ES-I3 (cell line): ENCODE measurements around the gene IQSEC2.

Experiments
- H3K36me3 ChIP-seq: 2 replicates; pipeline ENCODE4 v1.6.1; 2013; ENCODE audit warnings: mild to moderate bottlenecking, low read length, control low read depth, moderate library complexity; ENCODE audit not compliant: insufficient read depth
- H3K4me1 ChIP-seq: 2 replicates; pipeline ENCODE4 v1.6.1; 2013; ENCODE audit warnings: mild to moderate bottlenecking, control low read depth, low read length; ENCODE audit not compliant: insufficient read depth
- H3K9ac ChIP-seq: 2 replicates; pipeline ENCODE4 v1.6.1; 2013; ENCODE audit warnings: low read depth, mild to moderate bottlenecking, low read length, moderate library complexity
- H3K9me3 ChIP-seq: 2 replicates; pipeline ENCODE4 v1.6.1; 2013; ENCODE audit warnings: mild to moderate bottlenecking, low read length, moderate library complexity; ENCODE audit not compliant: control insufficient read depth, insufficient read depth

The IQSEC2 gene

GRCh38 chrX:53266914-53267313 lies 14.5 kb downstream of the IQSEC2 start:
- peaks cover 18% of the 10 kb centered on the region for H3K4me1 ChIP-seq
- H3K9ac ChIP-seq, result no peak overlapping the region
- no peaks in the 10 kb centered on the region for H3K9me3 ChIP-seq
- H3K36me3 ChIP-seq, result no peaks in the 10 kb centered on the region

DNA sequence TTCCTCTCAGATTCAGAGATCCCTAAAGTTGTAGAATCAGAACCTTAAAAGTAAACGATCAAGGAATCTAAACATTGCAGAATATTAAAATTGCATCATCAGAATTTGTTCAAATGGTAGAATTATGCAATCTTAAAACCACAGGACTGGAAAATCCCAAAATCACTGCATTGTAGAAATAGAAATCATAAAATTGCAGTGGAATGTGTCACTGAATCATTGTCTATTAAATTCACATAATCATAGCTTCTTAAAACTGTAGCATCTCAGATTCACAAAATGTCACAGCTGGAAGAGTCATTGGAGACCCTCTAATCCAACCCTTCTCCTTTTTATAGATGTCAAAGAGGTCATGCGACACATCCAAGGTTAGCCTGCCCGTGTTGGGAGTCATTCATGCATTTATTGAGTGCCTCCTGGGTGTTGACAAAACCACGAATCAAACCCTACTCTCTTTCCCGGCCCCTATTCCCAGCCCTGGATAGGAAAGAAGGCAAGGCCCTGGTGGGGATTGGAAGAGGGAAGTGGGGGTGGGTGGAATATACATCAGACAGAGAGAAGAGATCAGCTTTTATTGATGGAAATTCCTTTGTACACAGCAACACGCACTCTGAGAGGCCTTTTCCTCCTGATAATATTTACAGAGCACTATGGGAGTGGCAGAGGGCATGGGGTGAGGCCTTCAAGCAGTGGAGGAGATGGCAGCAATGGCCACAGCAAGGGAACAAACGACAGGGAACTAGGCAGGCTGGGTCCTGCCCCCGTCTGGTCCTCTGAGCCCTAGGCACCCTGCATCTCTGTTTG lies 15.4 kb downstream of the IQSEC2 start:
- H3K9ac ChIP-seq, result no peak overlapping the region
- H3K9me3 ChIP-seq, result no peaks in the 10 kb centered on the region
- H3K4me1 ChIP-seq, result peaks cover 18% of the 10 kb centered on the region
- H3K36me3 ChIP-seq, result no peaks in the 10 kb centered on the region

DNA sequence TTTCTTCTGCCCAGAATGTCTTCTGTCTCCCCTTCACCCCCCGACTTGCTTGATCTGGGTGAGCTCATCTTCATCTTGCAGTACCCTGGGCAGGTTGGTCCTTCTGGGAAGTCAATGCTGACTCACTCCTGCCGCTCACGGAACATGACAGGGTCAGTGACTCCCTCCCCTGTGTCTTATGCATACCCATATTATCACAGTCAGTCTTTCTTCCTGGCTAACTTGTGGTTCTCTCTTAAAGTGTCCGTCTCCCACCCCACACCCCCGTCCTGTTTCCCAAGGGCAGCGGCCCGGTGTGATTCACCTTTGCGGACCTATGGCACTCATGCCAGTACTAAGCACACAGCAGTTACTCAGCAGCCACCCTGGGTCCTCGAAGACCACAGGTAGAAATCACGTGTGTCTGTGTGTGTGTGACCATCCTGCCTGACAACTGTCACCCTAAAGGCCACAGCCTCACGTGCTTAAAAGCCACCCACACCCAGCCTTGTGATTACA lies 17.7 kb downstream of the IQSEC2 start:
- peaks cover 18% of the 10 kb centered on the region for H3K4me1 ChIP-seq
- H3K36me3 ChIP-seq, result no peaks in the 10 kb centered on the region
- H3K9ac ChIP-seq, result no peak overlapping the region
- H3K9me3 ChIP-seq, result no peaks in the 10 kb centered on the region

GRCh38 chrX:53262918-53263394 lies 18.4 kb downstream of the IQSEC2 start:
- H3K4me1 ChIP-seq, result peaks cover 18% of the 10 kb centered on the region
- H3K36me3 ChIP-seq, result no peaks in the 10 kb centered on the region
- no peaks in the 10 kb centered on the region for H3K9me3 ChIP-seq
- H3K9ac ChIP-seq, result no peak overlapping the region

GRCh38 chrX:53262189-53262917 lies 19.0 kb downstream of the IQSEC2 start:
- no peak overlapping the region for H3K9ac ChIP-seq
- peaks cover 20% of the 10 kb centered on the region for H3K4me1 ChIP-seq
- H3K9me3 ChIP-seq, result no peaks in the 10 kb centered on the region
- H3K36me3 ChIP-seq, result no peaks in the 10 kb centered on the region

- H3K36me3 ChIP-seq, result no peaks in the 10 kb centered on the region
- no peaks in the 10 kb centered on the region for H3K9me3 ChIP-seq
- H3K9ac ChIP-seq, result no peak overlapping the region
- H3K4me1 ChIP-seq, result peaks cover 25% of the 10 kb centered on the region
These were observed 19.9 kb downstream of the IQSEC2 start for GRCh38 chrX:53261355-53261972.

GRCh38 chrX:53260836-53261235 lies 20.5 kb downstream of the IQSEC2 start:
- no peak overlapping the region for H3K9ac ChIP-seq
- H3K4me1 ChIP-seq, result peaks cover 29% of the 10 kb centered on the region
- no peaks in the 10 kb centered on the region for H3K9me3 ChIP-seq
- H3K36me3 ChIP-seq, result no peaks in the 10 kb centered on the region

DNA sequence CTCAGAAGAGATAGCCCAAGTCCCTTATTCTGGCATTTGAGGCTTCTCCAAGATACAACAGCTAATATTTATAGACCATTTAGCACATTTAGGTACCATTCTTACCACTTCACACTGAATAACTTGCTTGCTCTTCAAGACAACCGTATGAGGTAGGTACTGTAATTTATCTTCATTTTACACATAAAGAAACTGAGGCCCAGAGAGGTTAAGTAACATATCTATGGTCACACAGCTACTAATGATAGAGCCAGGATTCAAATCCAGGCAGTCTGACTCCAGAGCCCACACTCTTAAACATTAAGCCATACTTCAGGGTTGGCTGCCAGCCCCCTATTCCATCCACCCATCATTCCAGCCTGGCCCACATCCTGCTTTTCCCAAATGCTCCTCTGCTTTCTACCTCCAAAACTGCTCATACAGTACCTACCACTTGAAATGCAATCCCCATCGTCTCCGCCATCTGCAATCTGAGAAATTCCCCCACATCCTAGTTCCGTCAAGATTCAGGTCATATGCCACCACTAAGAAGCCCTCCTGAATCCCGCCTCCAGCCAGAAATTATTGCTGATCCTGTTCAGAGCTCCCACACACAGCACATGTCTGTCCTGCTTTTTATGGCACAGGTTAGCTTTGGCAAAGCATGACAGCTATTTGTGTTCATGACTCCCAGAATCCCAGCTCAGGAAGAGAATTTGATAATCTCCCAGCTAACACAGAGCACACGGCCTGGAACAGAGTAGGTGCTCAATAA lies 23.5 kb downstream of the IQSEC2 start:
- H3K36me3 ChIP-seq, result no peaks in the 10 kb centered on the region
- no peak overlapping the region for H3K9ac ChIP-seq
- peaks cover 14% of the 10 kb centered on the region; the same call in 1 of the 2 replicates for H3K4me1 ChIP-seq
- no peaks in the 10 kb centered on the region for H3K9me3 ChIP-seq

- Histone ChIP-seq H3K36me3 (no peaks in the 10 kb centered on the region), H3K9me3 (no peaks in the 10 kb centered on the region), H3K4me1 (peaks cover 12% of the 10 kb centered on the region; the same call in 1 of the 2 replicates), H3K9ac (peak overlapping the region; percentile 26; the same call in 1 of the 2 replicates)
These were observed 24.2 kb downstream of the IQSEC2 start for GRCh38 chrX:53257166-53257565.

GRCh38 chrX:53256446-53257041 lies 24.8 kb downstream of the IQSEC2 start:
- Histone ChIP-seq H3K9ac (peak overlapping the region; percentile 26; the same call in 1 of the 2 replicates), H3K4me1 (peaks cover 12% of the 10 kb centered on the region; the same call in 1 of the 2 replicates), H3K9me3 (no peaks in the 10 kb centered on the region), H3K36me3 (no peaks in the 10 kb centered on the region)

DNA sequence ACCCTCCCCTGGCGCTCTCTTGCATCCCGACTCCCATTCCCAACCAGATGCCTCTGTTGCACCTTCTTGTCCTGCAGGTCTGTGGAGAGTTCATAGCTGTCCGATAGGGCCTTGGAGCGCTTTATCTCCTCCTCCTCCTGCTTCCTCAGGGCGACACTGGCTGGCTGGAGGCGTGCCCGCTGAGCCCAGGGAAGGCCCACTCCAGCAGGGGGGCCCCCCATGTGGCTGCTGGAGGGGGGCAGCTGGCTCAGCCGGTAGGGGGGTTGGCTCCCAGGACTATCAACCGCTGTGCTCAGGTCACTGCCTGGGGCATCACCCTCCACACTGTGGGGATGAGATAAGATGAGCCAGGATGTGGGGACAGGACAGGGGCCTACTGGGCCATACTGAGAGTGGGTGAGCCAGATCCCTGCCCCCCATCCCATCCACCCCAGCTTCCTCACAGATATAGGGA lies 25.6 kb downstream of the IQSEC2 start:
- Histone ChIP-seq H3K4me1 (peaks cover 16% of the 10 kb centered on the region; the same call in 1 of the 2 replicates), H3K9ac (peak overlapping the region; percentile 26; the same call in 1 of the 2 replicates), H3K9me3 (no peaks in the 10 kb centered on the region), H3K36me3 (no peaks in the 10 kb centered on the region)

DNA sequence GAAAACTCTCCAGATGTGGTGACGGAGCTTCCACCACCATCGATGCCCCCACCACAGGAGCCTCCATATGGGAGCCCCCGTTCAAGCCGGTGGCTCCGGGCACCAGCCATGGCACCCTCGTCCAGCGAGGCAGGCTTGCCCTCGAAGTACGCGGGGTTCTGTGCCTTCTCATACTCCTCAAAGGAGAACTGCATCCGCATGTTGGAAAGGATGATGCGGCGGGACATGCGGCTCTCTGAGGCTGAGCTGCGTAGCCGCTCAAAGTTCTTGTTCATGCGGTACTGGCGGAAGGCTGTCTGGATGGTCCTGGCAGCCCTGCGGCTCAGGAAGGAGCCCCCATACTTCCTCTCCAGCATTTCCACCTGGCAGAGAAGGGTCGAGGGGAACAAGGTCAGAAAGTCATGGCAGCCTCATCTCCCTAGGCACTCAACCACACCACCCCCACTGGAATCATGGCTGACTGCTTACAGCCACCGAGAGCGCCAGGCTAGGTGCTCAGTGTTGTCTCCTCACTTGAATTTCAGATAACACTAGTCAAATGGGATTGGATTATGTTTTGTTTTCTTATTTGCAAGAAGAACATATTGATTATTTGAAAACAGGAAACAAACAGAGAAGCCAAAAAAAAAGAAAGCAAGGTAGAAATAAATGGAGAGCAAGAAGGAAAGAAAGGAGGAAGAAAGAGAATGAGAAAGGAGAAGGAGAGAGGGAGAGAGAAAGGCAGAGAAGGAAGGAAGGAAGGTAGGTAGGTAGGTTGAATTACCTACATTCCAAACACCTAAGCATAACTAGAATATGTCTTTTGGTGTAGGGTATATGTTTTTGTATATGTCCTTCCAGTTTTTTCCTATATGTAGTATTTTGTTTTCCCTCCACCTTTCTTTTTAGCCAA lies 26.6 kb downstream of the IQSEC2 start:
- Histone ChIP-seq H3K4me1 (peaks cover 16% of the 10 kb centered on the region; the same call in 1 of the 2 replicates), H3K9me3 (no peaks in the 10 kb centered on the region), H3K36me3 (no peaks in the 10 kb centered on the region), H3K9ac (no peak overlapping the region)
